Breast epithelium (tissue), 3 donors: ENCODE measurements around the gene SPIRE1.

Experiments used
- POLR2A ChIP-seq: fragments of 450-650 bp; IDR thresholded peaks from one replicate; pipeline ENCODE4 v1.6.1; 2016; ENCODE audit warnings: antibody characterized with exemption, mild to moderate bottlenecking, moderate library complexity
- POLR2AphosphoS5 ChIP-seq, 3 donors: sonication (generic); formaldehyde crosslinking; IDR thresholded peaks; one replicate each; pipeline ENCODE4 v1.6.1; 2017; ENCODE audit warnings: antibody characterized with exemption in 3 of 3
- TF ChIP-seq, protein P1 (sequence below), 3 donors: fragments of 450-650 bp; IDR thresholded peaks; one replicate each; pipeline ENCODE4 v1.5.1; 2016 to 2017; ENCODE audit warnings: antibody characterized with exemption in 3 of 3, mild to moderate bottlenecking in 3 of 3, moderate library complexity in 3 of 3

DNA sequence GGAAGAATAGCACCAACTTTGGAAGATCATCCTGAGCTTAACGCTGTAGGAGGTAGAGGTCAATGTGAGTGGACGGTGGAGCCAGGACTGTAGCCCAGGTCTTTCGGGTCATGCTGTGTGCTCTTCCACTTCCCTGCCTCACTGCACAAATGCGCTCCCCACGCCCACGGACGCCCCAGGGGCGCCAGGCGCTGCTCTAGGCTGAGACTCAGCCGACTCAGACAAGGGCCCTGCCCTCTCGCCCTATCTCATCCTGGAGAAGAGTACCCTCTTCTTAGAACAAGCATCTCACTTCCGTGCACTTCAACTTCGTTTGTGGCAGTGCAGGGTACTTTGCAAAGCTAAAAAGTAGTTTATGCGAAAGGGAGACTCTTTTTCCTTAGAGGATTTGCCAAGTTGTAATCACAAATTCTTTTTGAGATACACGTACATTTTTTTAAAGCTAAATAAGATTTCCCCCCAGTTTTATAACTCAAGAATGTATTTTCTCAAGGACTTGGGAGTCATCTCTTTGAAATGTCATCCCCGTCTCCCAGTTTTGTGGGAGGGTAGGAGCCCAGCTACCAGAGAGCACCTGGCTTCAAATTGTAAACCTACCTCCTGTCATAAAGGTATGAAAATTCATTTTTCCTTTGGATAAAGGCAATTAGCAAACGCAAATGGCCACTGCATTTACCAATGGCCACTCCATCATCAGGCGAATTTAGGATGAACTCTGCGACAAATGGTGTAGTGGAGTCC is 251.4 kb downstream of the SPIRE1 start:
- TF ChIP-seq, protein P1, sequence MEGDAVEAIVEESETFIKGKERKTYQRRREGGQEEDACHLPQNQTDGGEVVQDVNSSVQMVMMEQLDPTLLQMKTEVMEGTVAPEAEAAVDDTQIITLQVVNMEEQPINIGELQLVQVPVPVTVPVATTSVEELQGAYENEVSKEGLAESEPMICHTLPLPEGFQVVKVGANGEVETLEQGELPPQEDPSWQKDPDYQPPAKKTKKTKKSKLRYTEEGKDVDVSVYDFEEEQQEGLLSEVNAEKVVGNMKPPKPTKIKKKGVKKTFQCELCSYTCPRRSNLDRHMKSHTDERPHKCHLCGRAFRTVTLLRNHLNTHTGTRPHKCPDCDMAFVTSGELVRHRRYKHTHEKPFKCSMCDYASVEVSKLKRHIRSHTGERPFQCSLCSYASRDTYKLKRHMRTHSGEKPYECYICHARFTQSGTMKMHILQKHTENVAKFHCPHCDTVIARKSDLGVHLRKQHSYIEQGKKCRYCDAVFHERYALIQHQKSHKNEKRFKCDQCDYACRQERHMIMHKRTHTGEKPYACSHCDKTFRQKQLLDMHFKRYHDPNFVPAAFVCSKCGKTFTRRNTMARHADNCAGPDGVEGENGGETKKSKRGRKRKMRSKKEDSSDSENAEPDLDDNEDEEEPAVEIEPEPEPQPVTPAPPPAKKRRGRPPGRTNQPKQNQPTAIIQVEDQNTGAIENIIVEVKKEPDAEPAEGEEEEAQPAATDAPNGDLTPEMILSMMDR (IDR thresholded peaks at IDR 0.05), result no peak
- no peak for TF ChIP-seq POLR2A
- no peak for TF ChIP-seq POLR2AphosphoS5 (IDR thresholded peaks at IDR 0.05)
